Duodenal mucosa (tissue), 2 donors: ENCODE data around the gene DBP.

Source experiments
- H3K27ac ChIP-seq: one replicate; pipeline ENCODE4 v1.7.0; 2013; ENCODE audit warnings: low read depth, low read length
- H3K27me3 ChIP-seq, 2 donors: one replicate each; pipeline ENCODE4 v1.7.0; 2013; ENCODE audit warnings: low read length in 2 of 2, control low read depth in 1 of 2; ENCODE audit not compliant: insufficient read depth in 2 of 2, control insufficient read depth in 1 of 2
- H3K36me3 ChIP-seq, 2 donors: one replicate each; pipeline ENCODE4 v1.7.0; 2013; ENCODE audit warnings: low read length in 2 of 2, control low read depth in 1 of 2; ENCODE audit not compliant: insufficient read depth in 2 of 2, control insufficient read depth in 1 of 2
- H3K4me1 ChIP-seq, 2 donors: one replicate each; pipeline ENCODE4 v1.7.0; 2013; ENCODE audit warnings: low read length in 2 of 2, control low read depth in 1 of 2; ENCODE audit not compliant: insufficient read depth in 2 of 2, control insufficient read depth in 1 of 2
- H3K4me3 ChIP-seq, 2 donors: one replicate each; pipeline ENCODE4 v1.7.0; 2013; ENCODE audit warnings: low read length in 2 of 2, low read depth in 1 of 2
- H3K9ac ChIP-seq, 2 donors: one replicate each; pipeline ENCODE4 v1.7.0; 2013; ENCODE audit warnings: low read length in 2 of 2, low read depth in 1 of 2
- H3K9me3 ChIP-seq, 2 donors: one replicate each; pipeline ENCODE4 v1.7.0; 2013; ENCODE audit warnings: low read length in 2 of 2, control low read depth in 1 of 2; ENCODE audit not compliant: control insufficient read depth in 1 of 2

The DBP gene

GRCh38 chr19:48618916-48619691 lies 18.1 kb downstream of the DBP start, which contains the start of the genes RPL18 and SPHK2:
Gene RPL18, minus strand, starts transcription at chr19:48619178. Its CDS starts 35 bp downstream, at chr19:48619143.
Gene SPHK2, plus strand, starts transcription at chr19:48619506. Its CDS starts 1,009 bp downstream, at chr19:48620515.
- Histone ChIP-seq H3K4me3 (peak within 1 kb of the TSS; percentile 76 to 97), H3K4me1 (peaks cover 46 to 48% of the 10 kb centered on the region in 2 donors), H3K36me3 (peaks cover 24 to 31% of the 10 kb centered on the region in 2 donors)

GRCh38 chr19:48618278-48618915 lies 18.8 kb downstream of the DBP start:
- Histone ChIP-seq H3K4me1 (peaks cover 41 to 49% of the 10 kb centered on the region in 2 donors), H3K4me3 (peak overlapping the region; percentile 76 to 97), H3K27ac (peak overlapping the region; percentile 91), H3K9me3 (no peaks in the 10 kb centered on the region), H3K27me3 (no peaks in the 10 kb centered on the region), H3K36me3 (peaks cover 24 to 31% of the 10 kb centered on the region in 2 donors), H3K9ac (peak overlapping the region; percentile 84 to 98)

More at GRCh38 chr19:48618916-48619691, 18.1 kb downstream of the DBP start, which contains the start of the genes RPL18 and SPHK2:
- no peaks in the 10 kb centered on the region for H3K27me3 ChIP-seq
- H3K9ac ChIP-seq = peak within 1 kb of the TSS; percentile 84 to 98
- peak within 1 kb of the TSS; percentile 91 for H3K27ac ChIP-seq
- no peaks in the 10 kb centered on the region for H3K9me3 ChIP-seq

- Histone ChIP-seq H3K36me3 (peaks cover 24 to 31% of the 10 kb centered on the region in 2 donors), H3K9me3 (no peaks in the 10 kb centered on the region), H3K27me3 (no peaks in the 10 kb centered on the region), H3K4me3 (peak overlapping the region; percentile 76 to 97), H3K9ac (peak overlapping the region; percentile 84 to 98), H3K4me1 (peaks cover 38 to 51% of the 10 kb centered on the region in 2 donors), H3K27ac (peak overlapping the region; percentile 39)
These were observed 19.8 kb downstream of the DBP start for GRCh38 chr19:48617146-48617937.

- peaks cover 24 to 36% of the 10 kb centered on the region in 2 donors for H3K36me3 ChIP-seq
These were observed 20.6 kb downstream of the DBP start for GRCh38 chr19:48616491-48617056.

GRCh38 chr19:48616041-48616436 lies 21.1 kb downstream of the DBP start:
- Histone ChIP-seq H3K4me1 (peaks cover 38 to 56% of the 10 kb centered on the region in 2 donors), H3K27ac (no peak overlapping the region)

More at GRCh38 chr19:48616491-48617056, 20.6 kb downstream of the DBP start:
- Histone ChIP-seq H3K4me1 (peaks cover 38 to 56% of the 10 kb centered on the region in 2 donors), H3K9me3 (no peaks in the 10 kb centered on the region), H3K9ac (peak overlapping the region; percentile 84 to 98), H3K27ac (no peak overlapping the region), H3K4me3 (peak overlapping the region; percentile 76 to 97), H3K27me3 (no peaks in the 10 kb centered on the region)

GRCh38 chr19:48615231-48616040 lies 21.7 kb downstream of the DBP start:
- no peaks in the 10 kb centered on the region for H3K9me3 ChIP-seq
- H3K4me3 ChIP-seq = peak overlapping the region; percentile 21 to 97
- peaks cover 24 to 41% of the 10 kb centered on the region in 2 donors for H3K36me3 ChIP-seq
- peak overlapping the region; percentile 55 to 84 for H3K9ac ChIP-seq
- H3K4me1 ChIP-seq = peaks cover 38 to 56% of the 10 kb centered on the region in 2 donors
- no peaks in the 10 kb centered on the region for H3K27me3 ChIP-seq
- peak overlapping the region; percentile 92 for H3K27ac ChIP-seq

More at GRCh38 chr19:48616041-48616436, 21.1 kb downstream of the DBP start:
- peaks cover 24 to 37% of the 10 kb centered on the region in 2 donors for H3K36me3 ChIP-seq
- peak overlapping the region; percentile 76 to 97 for H3K4me3 ChIP-seq
- H3K27me3 ChIP-seq = no peaks in the 10 kb centered on the region
- peak overlapping the region; percentile 84 to 98 for H3K9ac ChIP-seq
- no peaks in the 10 kb centered on the region for H3K9me3 ChIP-seq

- Histone ChIP-seq H3K4me3 (peak within 1 kb of the TSS; percentile 75 to 97), H3K27me3 (no peaks in the 10 kb centered on the region), H3K4me1 (peaks cover 33 to 53% of the 10 kb centered on the region in 2 donors), H3K36me3 (peaks cover 24 to 42% of the 10 kb centered on the region in 2 donors), H3K9me3 (no peaks in the 10 kb centered on the region), H3K9ac (peak within 1 kb of the TSS; percentile 92 to 98), H3K27ac (peak within 1 kb of the TSS; percentile 92)
These were observed 22.5 kb downstream of the DBP start, which contains the start of gene FAM83E for GRCh38 chr19:48614436-48615230. Gene FAM83E, minus strand, starts transcription at chr19:48615076. Its CDS starts 1,704 bp downstream, at chr19:48613372.

- H3K27ac ChIP-seq = peak overlapping the region; percentile 92
- peaks cover 24 to 42% of the 10 kb centered on the region in 2 donors for H3K36me3 ChIP-seq
- H3K9me3 ChIP-seq = no peaks in the 10 kb centered on the region
- peak overlapping the region; percentile 91 to 92 for H3K9ac ChIP-seq
- no peaks in the 10 kb centered on the region for H3K27me3 ChIP-seq
- peak overlapping the region; percentile 75 to 76 for H3K4me3 ChIP-seq
- H3K4me1 ChIP-seq = peaks cover 32 to 52% of the 10 kb centered on the region in 2 donors
These were observed 23.2 kb downstream of the DBP start for GRCh38 chr19:48613852-48614435.
